Astrocyte (in vitro differentiated cells and primary cell): Measurements from ENCODE around the gene TAL2. TPM values are rescaled to one million over a fixed set of nuclear protein-coding genes. Genes with fewer than 3 reads are reported as not detected.

Source experiments
- DNase-seq: peaks from one replicate; pipeline ENCODE4 v3.0.0-alpha.2; 2010; ENCODE audit warnings: low read depth
- FAIRE-seq: peaks from 2 replicates; lab custom pipeline; 2011; peaks lifted over from hg19 to GRCh38; lab: Jason Lieb, UNC
- H2AFZ ChIP-seq: 2 replicates; pipeline ENCODE4 v1.6.0; 2012; ENCODE audit warnings: low read depth, low read length, inconsistent platforms
- H3K27ac ChIP-seq: 2 replicates; pipeline ENCODE4 v1.5.1; 2011; ENCODE audit warnings: low read depth, low read length, inconsistent platforms
- H3K27me3 ChIP-seq: 2 replicates; pipeline ENCODE4 v1.6.0; 2011; ENCODE audit warnings: low read length, inconsistent platforms; ENCODE audit not compliant: insufficient read depth
- H3K36me3 ChIP-seq: 2 replicates; pipeline ENCODE4 v1.5.1; 2011; ENCODE audit warnings: low read length, inconsistent platforms; ENCODE audit not compliant: insufficient read depth
- H3K4me1 ChIP-seq: 2 replicates; pipeline ENCODE4 v1.5.1; 2011; ENCODE audit warnings: low read length, inconsistent platforms; ENCODE audit not compliant: insufficient read depth
- H3K4me2 ChIP-seq: 2 replicates; pipeline ENCODE4 v1.6.0; 2012; ENCODE audit warnings: low read length, inconsistent platforms
- H3K4me3 ChIP-seq: 2 replicates; pipeline ENCODE4 v1.5.1; 2011; ENCODE audit warnings: low read depth, mild to moderate bottlenecking, low read length, inconsistent platforms; ENCODE audit not compliant: insufficient read depth
- H3K79me2 ChIP-seq: 2 replicates; pipeline ENCODE4 v1.6.0; 2012; ENCODE audit warnings: mild to moderate bottlenecking, low read length, inconsistent platforms; ENCODE audit not compliant: insufficient read depth
- H3K9ac ChIP-seq: 2 replicates; pipeline ENCODE4 v1.6.0; 2012; ENCODE audit warnings: mild to moderate bottlenecking, low read length, inconsistent platforms
- H3K9me3 ChIP-seq: 2 replicates; pipeline ENCODE4 v1.5.1; 2012; ENCODE audit warnings: low read depth, mild to moderate bottlenecking, low read length, inconsistent platforms; ENCODE audit not compliant: insufficient read depth
- H4K20me1 ChIP-seq: 2 replicates; pipeline ENCODE4 v1.6.0; 2012; ENCODE audit warnings: low read length, inconsistent platforms; ENCODE audit not compliant: insufficient read depth
- H3K27ac Mint-ChIP-seq: one replicate; pipeline ENCODE4 v1.8.0; 2021; ENCODE audit warnings: mild to moderate bottlenecking, mixed read lengths; ENCODE audit not compliant: unreplicated experiment
- H3K27me3 Mint-ChIP-seq: one replicate; pipeline ENCODE4 v1.8.0; 2021; ENCODE audit warnings: low read depth, mixed read lengths; ENCODE audit not compliant: unreplicated experiment
- H3K36me3 Mint-ChIP-seq: one replicate; pipeline ENCODE4 v1.8.0; 2021; ENCODE audit warnings: low read depth, mixed read lengths; ENCODE audit not compliant: unreplicated experiment
- H3K4me1 Mint-ChIP-seq: one replicate; pipeline ENCODE4 v1.8.0; 2021; ENCODE audit warnings: low read depth, mixed read lengths; ENCODE audit not compliant: unreplicated experiment
- H3K4me3 Mint-ChIP-seq: one replicate; pipeline ENCODE4 v1.8.0; 2021; ENCODE audit warnings: mild to moderate bottlenecking, moderate library complexity, mixed read lengths; ENCODE audit not compliant: unreplicated experiment
- H3K9me3 Mint-ChIP-seq: one replicate; pipeline ENCODE4 v1.8.0; 2021; ENCODE audit warnings: mild to moderate bottlenecking, mixed read lengths; ENCODE audit not compliant: unreplicated experiment
- EZH2 ChIP-seq: IDR thresholded peaks from 2 replicates; pipeline ENCODE4 v1.6.1; 2012; ENCODE audit warnings: mild to moderate bottlenecking, low read length, inconsistent platforms; ENCODE audit not compliant: insufficient read depth
- total RNA-seq: library from RNA; stranded (reverse); gene quantifications from 2 replicates; pipeline ENCODE4 v1.2.1, GENCODE V29; 2021
- TF ChIP-seq, protein P1 (sequence below): IDR thresholded peaks from 2 replicates; pipeline ENCODE4 v1.5.1; 2011; ENCODE audit warnings: low read depth, mild to moderate bottlenecking, inconsistent platforms, low read length, moderate library complexity; ENCODE audit not compliant: insufficient read depth

Gene TAL2
- total RNA-seq, 1 donor from 2014 or later, result not detected

DNA sequence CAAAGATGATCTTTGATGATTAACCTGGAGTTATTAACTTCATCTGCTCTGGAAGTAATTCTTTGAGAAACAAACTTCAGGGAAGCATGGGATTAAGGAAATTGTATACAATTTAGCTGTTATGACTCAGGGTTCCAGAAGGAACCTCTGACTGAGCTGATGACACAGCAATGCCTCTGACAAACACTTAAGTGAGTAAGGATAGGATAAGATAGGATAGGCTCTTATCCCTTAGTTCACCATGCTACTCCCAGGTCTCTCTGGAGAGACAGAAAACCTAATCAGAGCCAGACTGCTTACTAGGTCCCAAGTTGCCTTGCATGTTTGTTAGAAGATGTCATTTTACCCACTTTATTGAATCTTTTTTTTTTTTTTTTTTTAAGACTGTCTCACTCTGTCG lies 19.5 kb downstream of the TAL2 start:
- Histone ChIP-seq H4K20me1 (no peaks in the 10 kb centered on the region), H3K79me2 (no peaks in the 10 kb centered on the region), H3K4me3 (no peak overlapping the region), H3K36me3 (no peaks in the 10 kb centered on the region), H3K4me1 (no peaks in the 10 kb centered on the region), H3K9ac (no peak overlapping the region), H3K4me2 (no peak overlapping the region), H2AFZ (no peak overlapping the region), H3K27me3 (no peaks in the 10 kb centered on the region), H3K9me3 (no peaks in the 10 kb centered on the region), H3K27ac (no peak overlapping the region)
- Mint-ChIP-seq H3K36me3 (no peaks in the 10 kb centered on the region), H3K27ac (no peak overlapping the region), H3K4me3 (no peak overlapping the region), H3K9me3 (no peaks in the 10 kb centered on the region), H3K27me3 (peaks cover under 1% of the 10 kb centered on the region), H3K4me1 (no peaks in the 10 kb centered on the region)
- TF ChIP-seq, protein P1, sequence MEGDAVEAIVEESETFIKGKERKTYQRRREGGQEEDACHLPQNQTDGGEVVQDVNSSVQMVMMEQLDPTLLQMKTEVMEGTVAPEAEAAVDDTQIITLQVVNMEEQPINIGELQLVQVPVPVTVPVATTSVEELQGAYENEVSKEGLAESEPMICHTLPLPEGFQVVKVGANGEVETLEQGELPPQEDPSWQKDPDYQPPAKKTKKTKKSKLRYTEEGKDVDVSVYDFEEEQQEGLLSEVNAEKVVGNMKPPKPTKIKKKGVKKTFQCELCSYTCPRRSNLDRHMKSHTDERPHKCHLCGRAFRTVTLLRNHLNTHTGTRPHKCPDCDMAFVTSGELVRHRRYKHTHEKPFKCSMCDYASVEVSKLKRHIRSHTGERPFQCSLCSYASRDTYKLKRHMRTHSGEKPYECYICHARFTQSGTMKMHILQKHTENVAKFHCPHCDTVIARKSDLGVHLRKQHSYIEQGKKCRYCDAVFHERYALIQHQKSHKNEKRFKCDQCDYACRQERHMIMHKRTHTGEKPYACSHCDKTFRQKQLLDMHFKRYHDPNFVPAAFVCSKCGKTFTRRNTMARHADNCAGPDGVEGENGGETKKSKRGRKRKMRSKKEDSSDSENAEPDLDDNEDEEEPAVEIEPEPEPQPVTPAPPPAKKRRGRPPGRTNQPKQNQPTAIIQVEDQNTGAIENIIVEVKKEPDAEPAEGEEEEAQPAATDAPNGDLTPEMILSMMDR, result no peak
- TF ChIP-seq EZH2, result no peak
- FAIRE-seq, result no peak
- peak; percentile 44 for DNase-seq

DNA sequence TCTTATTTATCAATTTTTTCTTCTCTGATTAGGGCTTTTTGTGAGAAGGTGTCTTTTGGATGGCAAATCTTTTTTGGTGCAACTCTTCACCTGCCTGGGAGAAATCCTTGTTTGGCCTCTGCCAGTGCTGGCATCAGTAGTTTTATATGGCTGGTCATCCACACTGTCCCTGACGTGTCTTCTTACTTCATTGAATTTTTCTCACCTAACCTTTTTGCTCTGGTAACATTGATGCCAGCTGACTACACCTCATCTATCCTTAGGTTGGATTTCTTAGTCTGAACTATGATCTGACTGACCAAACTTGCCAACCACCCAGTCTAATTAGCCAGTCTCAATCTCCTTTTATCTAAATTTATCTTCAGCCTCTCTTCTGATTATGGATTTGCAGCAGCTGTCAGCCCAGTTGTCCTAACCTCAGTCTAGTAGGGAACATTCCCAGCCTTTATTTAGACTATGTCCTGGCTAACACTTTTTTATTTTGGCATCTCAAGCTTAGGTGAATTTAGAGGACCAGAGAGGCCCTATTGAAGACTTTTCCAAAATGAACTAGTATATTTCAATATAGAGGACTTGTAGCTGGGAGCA lies 21.5 kb downstream of the TAL2 start:
- DNase-seq (no peak), FAIRE-seq (no peak)
- H3K27me3 ChIP-seq, result no peaks in the 10 kb centered on the region
- H3K4me1 Mint-ChIP-seq, result no peaks in the 10 kb centered on the region
- H3K79me2 ChIP-seq, result no peaks in the 10 kb centered on the region
- no peak overlapping the region for H3K4me3 Mint-ChIP-seq
- H3K27me3 Mint-ChIP-seq, result peaks cover 8% of the 10 kb centered on the region
- H3K4me1 ChIP-seq, result no peaks in the 10 kb centered on the region
- H3K9ac ChIP-seq, result no peak overlapping the region
- H2AFZ ChIP-seq, result no peak overlapping the region
- no peaks in the 10 kb centered on the region for H4K20me1 ChIP-seq
- no peaks in the 10 kb centered on the region for H3K9me3 ChIP-seq
- no peak overlapping the region for H3K4me3 ChIP-seq
- no peaks in the 10 kb centered on the region for H3K9me3 Mint-ChIP-seq
- H3K4me2 ChIP-seq, result no peak overlapping the region
- H3K27ac ChIP-seq, result no peak overlapping the region
- H3K36me3 Mint-ChIP-seq, result no peaks in the 10 kb centered on the region
- H3K27ac Mint-ChIP-seq, result no peak overlapping the region
- TF ChIP-seq, protein P1, result no peak
- TF ChIP-seq EZH2, result no peak
- H3K36me3 ChIP-seq, result no peaks in the 10 kb centered on the region

DNA sequence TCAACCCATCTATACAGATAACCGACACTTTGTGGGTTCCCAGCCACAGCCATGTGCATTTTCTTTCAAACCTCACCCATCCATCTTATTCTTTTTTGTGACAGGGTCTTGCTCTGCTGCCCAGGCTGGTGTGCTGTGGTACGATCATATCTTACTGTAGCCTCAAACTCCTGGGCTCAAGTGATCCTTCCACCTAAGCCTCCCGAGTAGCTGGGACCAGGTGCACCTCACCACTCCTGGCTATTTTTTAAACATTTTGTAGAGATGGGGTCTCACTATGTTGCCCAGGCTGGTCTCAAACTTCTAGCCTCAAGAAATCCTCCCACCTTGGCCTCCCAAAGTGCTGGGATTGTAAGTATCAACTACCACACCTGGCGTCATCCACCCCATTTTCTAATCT lies 24.7 kb downstream of the TAL2 start:
- Mint-ChIP-seq H3K4me3 (no peak overlapping the region), H3K27ac (no peak overlapping the region), H3K27me3 (peaks cover 9% of the 10 kb centered on the region), H3K9me3 (peaks cover 2% of the 10 kb centered on the region), H3K4me1 (no peaks in the 10 kb centered on the region), H3K36me3 (no peaks in the 10 kb centered on the region)
- H3K27me3 ChIP-seq, result peaks cover 3% of the 10 kb centered on the region
- no peaks in the 10 kb centered on the region for H3K4me1 ChIP-seq
- H3K9ac ChIP-seq, result no peak overlapping the region
- no peaks in the 10 kb centered on the region for H3K36me3 ChIP-seq
- no peak overlapping the region for H2AFZ ChIP-seq
- no peaks in the 10 kb centered on the region for H3K79me2 ChIP-seq
- H3K9me3 ChIP-seq, result no peaks in the 10 kb centered on the region
- H4K20me1 ChIP-seq, result no peaks in the 10 kb centered on the region
- no peak for TF ChIP-seq EZH2
- TF ChIP-seq, protein P1, result no peak
- no peak overlapping the region for H3K4me3 ChIP-seq
- no peak for FAIRE-seq
- H3K27ac ChIP-seq, result no peak overlapping the region
- H3K4me2 ChIP-seq, result no peak overlapping the region
- DNase-seq, result no peak
